ENCODE data around the gene PLAC1. TPM values are rescaled to one million over a fixed set of nuclear protein-coding genes. Genes with fewer than 3 reads are reported as not detected.

Gene PLAC1
- total RNA-seq, 1 experiment from 2014 or later = 2.7 TPM

GRCh38 chrX:134661295-134661694, 3.0 kb upstream of the PLAC1 start:
- no peak for DNase-seq
- ChIA-PET CTCF (no interaction called here), POLR2A (no interaction called here)
- no peak overlapping the region for H3K27ac Mint-ChIP-seq (ENCODE audit: unreplicated experiment)
- BruUV-seq (replicated peaks) = no TSS peak
- Histone ChIP-seq H3K27me3 (replicated peaks; ENCODE audit: control insufficient read depth, insufficient read depth, low read length) (no peaks in the 10 kb centered on the region), H3K4me1 (no peaks in the 10 kb centered on the region), H3K36me3 (ENCODE audit: control insufficient read depth, insufficient read depth, low read length) (no peaks in the 10 kb centered on the region), H3K9me3 (no peaks in the 10 kb centered on the region), H3K4me3 (ENCODE audit: low read depth, low read length) (no peak overlapping the region)
- intact Hi-C loops (cut with micrococcal nuclease; ENCODE audit: unreplicated experiment) = no loop called here
- no peaks in the 10 kb centered on the region for H3K9me3 Mint-ChIP-seq (ENCODE audit: unreplicated experiment)
- no peaks in the 10 kb centered on the region for H3K36me3 Mint-ChIP-seq (ENCODE audit: insufficient read depth, unreplicated experiment)
- H3K4me1 Mint-ChIP-seq (ENCODE audit: low read depth, unreplicated experiment) = no peaks in the 10 kb centered on the region
- no peak overlapping the region for H3K4me3 Mint-ChIP-seq (ENCODE audit: unreplicated experiment)
- no peaks in the 10 kb centered on the region for H3K27me3 Mint-ChIP-seq (ENCODE audit: insufficient read depth, unreplicated experiment)
- no peak for TF ChIP-seq CTCF (IDR thresholded peaks at IDR 0.05; ENCODE audit: insufficient read depth in 1 of 2, low read depth in 1 of 2, low read length in 1 of 2, severe bottlenecking in 1 of 2, unreplicated experiment in 1 of 2)

DNA sequence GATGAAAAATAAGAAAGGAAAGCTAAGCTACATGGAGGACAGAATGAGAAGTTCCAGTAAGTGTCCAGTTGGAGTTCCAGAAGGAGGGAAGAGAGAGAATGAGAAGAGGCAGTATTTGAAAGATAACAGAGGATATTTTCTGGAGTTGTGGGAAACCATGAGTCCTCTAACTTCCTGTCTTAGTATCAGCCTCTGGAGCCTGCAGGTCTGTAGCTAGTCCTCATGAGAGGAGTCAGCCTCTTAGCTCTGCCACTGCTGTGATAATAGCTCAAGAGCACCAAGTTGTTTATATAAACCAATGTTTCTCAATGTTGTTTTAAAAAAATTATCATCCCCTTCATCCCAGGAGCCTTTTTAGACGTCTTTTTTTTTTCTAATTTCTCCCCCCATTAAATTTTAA, 2.4 kb upstream of the PLAC1 start:
- Mint-ChIP-seq H3K4me1 (ENCODE audit: low read depth, unreplicated experiment) (no peaks in the 10 kb centered on the region), H3K27me3 (ENCODE audit: insufficient read depth, unreplicated experiment) (no peaks in the 10 kb centered on the region), H3K9me3 (ENCODE audit: unreplicated experiment) (no peaks in the 10 kb centered on the region), H3K4me3 (ENCODE audit: unreplicated experiment) (no peak overlapping the region), H3K36me3 (ENCODE audit: insufficient read depth, unreplicated experiment) (no peaks in the 10 kb centered on the region), H3K27ac (ENCODE audit: unreplicated experiment) (no peak overlapping the region)
- no peak for TF ChIP-seq CTCF (IDR thresholded peaks at IDR 0.05; ENCODE audit: insufficient read depth in 1 of 2, low read depth in 1 of 2, low read length in 1 of 2, severe bottlenecking in 1 of 2, unreplicated experiment in 1 of 2)
- Histone ChIP-seq H3K4me1 (no peaks in the 10 kb centered on the region), H3K4me3 (ENCODE audit: low read depth, low read length) (no peak overlapping the region), H3K27me3 (replicated peaks; ENCODE audit: control insufficient read depth, insufficient read depth, low read length) (no peaks in the 10 kb centered on the region), H3K36me3 (ENCODE audit: control insufficient read depth, insufficient read depth, low read length) (no peaks in the 10 kb centered on the region), H3K9me3 (no peaks in the 10 kb centered on the region)
- no TSS peak for BruUV-seq (replicated peaks)
- CTCF ChIA-PET = no interaction called here
- POLR2A ChIA-PET = no interaction called here
- no peak for DNase-seq
- intact Hi-C loops (cut with micrococcal nuclease; ENCODE audit: unreplicated experiment) = no loop called here

DNA sequence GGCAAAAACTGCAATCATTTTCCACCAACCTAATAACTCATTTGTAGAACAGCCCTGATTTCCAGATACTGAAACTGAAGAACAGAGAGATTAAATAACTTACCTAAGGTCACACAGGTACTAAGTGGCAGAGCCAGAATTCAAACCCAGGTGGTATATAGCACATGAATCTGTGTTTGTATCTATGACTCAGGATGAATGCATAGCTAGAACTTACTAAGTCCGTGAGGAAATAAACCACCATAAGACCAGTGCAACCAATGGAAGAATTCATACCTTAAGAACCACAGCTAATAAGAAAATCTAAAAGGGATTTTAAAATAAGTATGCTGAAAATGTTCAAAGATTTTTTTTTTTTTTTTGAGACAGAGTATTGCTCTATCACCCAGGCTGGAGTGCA, 1.5 kb upstream of the PLAC1 start:
- Histone ChIP-seq H3K4me1 (no peaks in the 10 kb centered on the region), H3K4me3 (ENCODE audit: low read depth, low read length) (no peak overlapping the region), H3K36me3 (ENCODE audit: control insufficient read depth, insufficient read depth, low read length) (no peaks in the 10 kb centered on the region), H3K9me3 (no peaks in the 10 kb centered on the region), H3K27me3 (replicated peaks; ENCODE audit: control insufficient read depth, insufficient read depth, low read length) (no peaks in the 10 kb centered on the region)
- POLR2A ChIA-PET = no interaction called here
- Mint-ChIP-seq H3K9me3 (ENCODE audit: unreplicated experiment) (no peaks in the 10 kb centered on the region), H3K27me3 (ENCODE audit: insufficient read depth, unreplicated experiment) (no peaks in the 10 kb centered on the region), H3K36me3 (ENCODE audit: insufficient read depth, unreplicated experiment) (no peaks in the 10 kb centered on the region), H3K27ac (ENCODE audit: unreplicated experiment) (no peak overlapping the region), H3K4me1 (ENCODE audit: low read depth, unreplicated experiment) (no peaks in the 10 kb centered on the region), H3K4me3 (ENCODE audit: unreplicated experiment) (no peak overlapping the region)
- BruUV-seq (replicated peaks) = no TSS peak
- no peak for DNase-seq
- CTCF ChIA-PET = no interaction called here
- no peak for TF ChIP-seq CTCF (IDR thresholded peaks at IDR 0.05; ENCODE audit: insufficient read depth in 1 of 2, low read depth in 1 of 2, low read length in 1 of 2, severe bottlenecking in 1 of 2, unreplicated experiment in 1 of 2)
- intact Hi-C loops (cut with micrococcal nuclease; ENCODE audit: unreplicated experiment) = no loop called here

Measured in Caco-2 (cell line).